Measurements from ENCODE around the gene NAP1L1.
"Not testable (repeated sequence)": the region's sequence is repeated elsewhere in the genome, so short reads cannot be mapped to it uniquely, and the experiment has no call there.

NAP1L1 gene

GRCh38 chr12:75994069-75994740 is 90.3 kb downstream of the NAP1L1 start:
- no peak for DNase-seq (ENCODE audit: low read depth in 2 of 2, low spot score in 1 of 2)

- DNase-seq (ENCODE audit: low read depth in 2 of 2, low spot score in 1 of 2): no peak
Measured at GRCh38 chr12:75991753-75992152, 92.7 kb downstream of the NAP1L1 start.

- DNase-seq (ENCODE audit: low read depth in 2 of 2, low spot score in 1 of 2): no peak
Measured at GRCh38 chr12:75990189-75990912, 94.1 kb downstream of the NAP1L1 start.

- not testable (repeated sequence) for DNase-seq (ENCODE audit: low read depth in 2 of 2, low spot score in 1 of 2)
Measured at GRCh38 chr12:75987709-75988108, 96.8 kb downstream of the NAP1L1 start.
